ENCODE measurements around the gene PIAS3.
"Not testable (repeated sequence)": the region's sequence is repeated elsewhere in the genome, so short reads cannot be mapped to it uniquely, and the experiment has no call there.

DNA sequence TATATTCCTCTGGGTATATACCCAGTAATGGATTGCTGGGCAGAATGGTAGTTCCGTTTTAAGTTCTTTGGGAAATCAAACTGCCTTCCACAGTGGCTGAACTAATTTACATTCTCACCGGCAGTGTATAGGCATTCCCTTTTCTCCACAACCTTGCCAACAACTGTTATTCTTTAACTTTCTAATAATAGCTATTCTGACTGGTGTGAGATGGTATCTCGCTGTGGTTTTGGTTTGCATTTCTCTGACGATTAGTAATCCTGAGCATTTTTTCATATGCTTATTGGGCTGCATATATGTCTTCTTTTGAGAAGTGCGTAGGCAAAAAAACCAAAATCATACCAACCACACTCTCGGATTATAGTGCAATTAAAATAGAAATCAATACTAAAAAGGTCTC lies 40.8 kb downstream of the PIAS3 start:
- TF ChIP-seq ZNF366 (tag by site-specific recombination; conservative IDR thresholded peaks at IDR 0.05); ZNF274 (IDR thresholded peaks at IDR 0.05; ENCODE audit: low read length); ZNF274 (tag by site-specific recombination; IDR thresholded peaks at IDR 0.05; ENCODE audit: borderline replicate concordance); PBX3 (CRISPR knock-in tag; IDR thresholded peaks at IDR 0.05); ZFP37 (tag by site-specific recombination; IDR thresholded peaks at IDR 0.05); ZNF404 (tag by site-specific recombination; IDR thresholded peaks at IDR 0.05); ZBTB44 (tag by site-specific recombination; IDR thresholded peaks at IDR 0.05); SALL2 (tag by site-specific recombination; IDR thresholded peaks at IDR 0.05; ENCODE audit: borderline replicate concordance); ZFHX2 (tag by site-specific recombination; conservative IDR thresholded peaks at IDR 0.05); ZNF561 (tag by site-specific recombination; IDR thresholded peaks at IDR 0.05; ENCODE audit: borderline replicate concordance): not testable (repeated sequence)
- TF ChIP-seq, protein P1, sequence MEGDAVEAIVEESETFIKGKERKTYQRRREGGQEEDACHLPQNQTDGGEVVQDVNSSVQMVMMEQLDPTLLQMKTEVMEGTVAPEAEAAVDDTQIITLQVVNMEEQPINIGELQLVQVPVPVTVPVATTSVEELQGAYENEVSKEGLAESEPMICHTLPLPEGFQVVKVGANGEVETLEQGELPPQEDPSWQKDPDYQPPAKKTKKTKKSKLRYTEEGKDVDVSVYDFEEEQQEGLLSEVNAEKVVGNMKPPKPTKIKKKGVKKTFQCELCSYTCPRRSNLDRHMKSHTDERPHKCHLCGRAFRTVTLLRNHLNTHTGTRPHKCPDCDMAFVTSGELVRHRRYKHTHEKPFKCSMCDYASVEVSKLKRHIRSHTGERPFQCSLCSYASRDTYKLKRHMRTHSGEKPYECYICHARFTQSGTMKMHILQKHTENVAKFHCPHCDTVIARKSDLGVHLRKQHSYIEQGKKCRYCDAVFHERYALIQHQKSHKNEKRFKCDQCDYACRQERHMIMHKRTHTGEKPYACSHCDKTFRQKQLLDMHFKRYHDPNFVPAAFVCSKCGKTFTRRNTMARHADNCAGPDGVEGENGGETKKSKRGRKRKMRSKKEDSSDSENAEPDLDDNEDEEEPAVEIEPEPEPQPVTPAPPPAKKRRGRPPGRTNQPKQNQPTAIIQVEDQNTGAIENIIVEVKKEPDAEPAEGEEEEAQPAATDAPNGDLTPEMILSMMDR (tag by site-specific recombination; IDR thresholded peaks at IDR 0.05) = not testable (repeated sequence)

Measured in HEK293 (cell line).